OCI-LY7 (cell line): Measurements from ENCODE around the gene CRAMP1. TPM values are rescaled to one million over a fixed set of nuclear protein-coding genes. Genes with fewer than 3 reads are reported as not detected.
A peak's percentile ranks its signal among the peaks of the same experiment; 100 is the strongest.

Experiments
- BruUV-seq: library from RNA; stranded (reverse); fragments of 400-500 nt; replicated peaks from 2 replicates; lab custom pipeline; 2021; lab: Mats Ljungman, UMichigan
- CTCF ChIA-PET: fragments of 300-600 bp; sonication (Branson Sonifier 250); formaldehyde crosslinking; loops from one replicate; lab custom pipeline; 2022; ENCODE audit warnings: antibody characterized with exemption; ENCODE audit not compliant: unreplicated experiment; lab: Charles Lee
- POLR2A ChIA-PET: fragments of 300-600 bp; sonication (Branson Sonifier 250); formaldehyde crosslinking; loops from one replicate; lab custom pipeline; 2022; ENCODE audit warnings: antibody characterized with exemption; lab: Charles Lee
- DNase-seq: peaks from one replicate; pipeline ENCODE4 v3.0.0-alpha.2; 2015; ENCODE audit warnings: low spot score
- H2AFZ ChIP-seq: fragments of 200-600 bp; sonication (generic), shearing (Covaris generic); 2 replicates; pipeline ENCODE4 v1.6.1; 2014; ENCODE audit warnings: mild to moderate bottlenecking, antibody characterized with exemption, low read length, moderate library complexity
- H3K27ac ChIP-seq: fragments of 200-600 bp; sonication (generic); 2 replicates; pipeline ENCODE4 v1.5.1; 2014; ENCODE audit warnings: mixed run types, low read depth, mild to moderate bottlenecking, moderate library complexity, low read length, inconsistent platforms; ENCODE audit not compliant: poor library complexity, severe bottlenecking
- H3K36me3 ChIP-seq: fragments of 200-600 bp; sonication (generic); 2 replicates; pipeline ENCODE4 v1.6.1; 2014; ENCODE audit warnings: mild to moderate bottlenecking, antibody characterized with exemption, low read length, moderate library complexity, mixed read lengths; ENCODE audit not compliant: insufficient read depth
- H3K4me1 ChIP-seq: fragments of 200-600 bp; sonication (generic); 2 replicates; pipeline ENCODE4 v1.5.1; 2014; ENCODE audit warnings: mild to moderate bottlenecking, low read length; ENCODE audit not compliant: insufficient read depth, poor library complexity, severe bottlenecking
- H3K4me2 ChIP-seq: fragments of 200-600 bp; sonication (generic); 2 replicates; pipeline ENCODE4 v1.6.1; 2014; ENCODE audit warnings: mild to moderate bottlenecking, low read length
- H3K4me3 ChIP-seq: fragments of 200-600 bp; sonication (generic); 2 replicates; pipeline ENCODE4 v1.5.1; 2014; ENCODE audit warnings: mild to moderate bottlenecking, low read depth, low read length; ENCODE audit not compliant: poor library complexity, severe bottlenecking
- H3K79me2 ChIP-seq: fragments of 200-600 bp; sonication (generic); 2 replicates; pipeline ENCODE4 v1.6.1; 2016; ENCODE audit warnings: low read depth, mild to moderate bottlenecking, low read length, moderate library complexity, mixed read lengths; ENCODE audit not compliant: insufficient read depth
- H3K9me2 ChIP-seq: fragments of 200-600 bp; sonication (generic); 2 replicates; pipeline ENCODE4 v1.6.1; 2016; ENCODE audit warnings: mild to moderate bottlenecking, low read length, mixed read lengths; ENCODE audit not compliant: insufficient read depth
- H3K9me3 ChIP-seq: fragments of 200-600 bp; sonication (generic); 2 replicates; pipeline ENCODE4 v1.6.1; 2014; ENCODE audit warnings: mild to moderate bottlenecking, mixed run types, low read length, mixed read lengths
- H4K20me1 ChIP-seq: fragments of 200-600 bp; sonication (generic); 2 replicates; pipeline ENCODE4 v1.6.1; 2014; ENCODE audit warnings: mild to moderate bottlenecking, antibody characterized with exemption, low read length, moderate library complexity, mixed read lengths; ENCODE audit not compliant: insufficient read depth
- CTCF ChIP-seq: fragments of 200-600 bp; sonication (generic); conservative IDR thresholded peaks from 2 replicates; pipeline ENCODE4 v1.5.1; 2014; ENCODE audit warnings: mild to moderate bottlenecking, antibody characterized with exemption, low read length, moderate library complexity, mixed read lengths
- EZH2phosphoT487 ChIP-seq: fragments of 200-600 bp; sonication (generic); IDR thresholded peaks from 2 replicates; pipeline ENCODE4 v1.6.1; 2018; ENCODE audit warnings: low read depth, borderline replicate concordance, mild to moderate bottlenecking, mixed run types, antibody characterized with exemption, low read length, moderate library complexity, mixed read lengths
- intact Hi-C: fragments of 100-400 bp; cut with micrococcal nuclease; formaldehyde crosslinking; loops from one replicate; pipeline ENCODE4 v1.10.0; 2022; ENCODE audit not compliant: unreplicated experiment
- total RNA-seq, 2 experiments: library from RNA; depleted of rRNA in 1 of 2; stranded (reverse); fragments of >200 nt in 1 of 2; shearing (Covaris generic) in 1 of 2; gene quantifications; 2 replicates each; pipeline ENCODE4 v1.2.3, GENCODE V29; 2014 to 2022

CRAMP1 gene
- total RNA-seq, 2 experiments from 2014 or later = 10.5 to 33.6 TPM

GRCh38 chr16:1710811-1711507 is 98.8 kb downstream of the CRAMP1 start:
- peak overlapping the region; percentile 88 for H3K27ac ChIP-seq
- no TSS peak for BruUV-seq
- no peak for DNase-seq
- intact Hi-C loops = no loop called here
- H4K20me1 ChIP-seq = peaks cover 15% of the 10 kb centered on the region; the same call in 1 of the 2 replicates
- H3K4me2 ChIP-seq = peak overlapping the region; percentile 95
- POLR2A ChIA-PET = interaction anchor here (0.5 to 1.2 kb wide), 4 partner anchors 13 to 1192 kb away, joined by 3 to 4 read pairs (median 3); partner anchors contain the start of gene IFT140
- no peak overlapping the region for H2AFZ ChIP-seq
- no peak for TF ChIP-seq CTCF
- TF ChIP-seq EZH2phosphoT487 = no peak
- peaks cover 88% of the 10 kb centered on the region for H3K79me2 ChIP-seq
- peaks cover 18% of the 10 kb centered on the region; the same call in 1 of the 2 replicates for H3K36me3 ChIP-seq
- H3K4me1 ChIP-seq = peaks cover 64% of the 10 kb centered on the region
- H3K9me3 ChIP-seq = no peaks in the 10 kb centered on the region
- CTCF ChIA-PET = interaction anchor here (1.1 kb wide), 1 partner anchor 13 kb away, joined by 3 read pairs; no protein-coding TSS in a partner anchor
- H3K4me3 ChIP-seq = no peak overlapping the region
- H3K9me2 ChIP-seq = no peaks in the 10 kb centered on the region

DNA sequence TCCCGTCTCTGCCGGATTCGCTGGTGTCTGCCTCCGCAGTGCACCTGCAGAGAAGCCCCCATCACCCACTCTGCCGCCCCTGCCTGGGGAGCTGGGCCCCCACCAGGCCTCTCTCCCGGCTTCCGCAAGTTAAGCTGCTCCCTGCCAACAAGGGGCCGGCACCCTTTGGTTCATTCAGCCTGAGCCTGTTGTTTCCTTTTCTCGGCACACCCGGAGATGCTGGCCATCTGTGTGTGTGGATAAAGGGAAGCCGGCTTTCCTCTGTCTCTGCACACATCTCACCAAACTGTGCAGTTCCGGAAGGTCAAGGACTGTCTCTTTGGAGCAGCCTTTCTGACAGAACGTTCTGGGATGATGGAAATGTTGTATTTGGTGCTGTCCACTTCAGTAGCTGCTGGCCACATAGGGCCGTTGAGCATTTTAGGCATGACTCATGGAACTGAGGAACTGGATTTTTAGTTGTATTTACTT is 100.7 kb downstream of the CRAMP1 start:
- H3K4me1 ChIP-seq = peaks cover 69% of the 10 kb centered on the region
- CTCF ChIA-PET = no interaction called here

More for the DNA sequence above, 100.7 kb downstream of the CRAMP1 start:
- intact Hi-C loops = no loop called here
- no TSS peak for BruUV-seq
- no peak for TF ChIP-seq EZH2phosphoT487
- no peak for TF ChIP-seq CTCF
- peak overlapping the region; percentile 88 for H3K27ac ChIP-seq
- H3K9me3 ChIP-seq = no peaks in the 10 kb centered on the region
- H3K4me3 ChIP-seq = peak overlapping the region; percentile 64
- peaks cover 21% of the 10 kb centered on the region; the same call in 1 of the 2 replicates for H3K36me3 ChIP-seq
- peak overlapping the region; percentile 95 for H3K4me2 ChIP-seq
- H4K20me1 ChIP-seq = peaks cover 6% of the 10 kb centered on the region; the same call in 1 of the 2 replicates
- POLR2A ChIA-PET = no interaction called here
- DNase-seq = peak; percentile 74
- no peaks in the 10 kb centered on the region for H3K9me2 ChIP-seq
- no peak overlapping the region for H2AFZ ChIP-seq
- peaks cover 92% of the 10 kb centered on the region for H3K79me2 ChIP-seq
